Renal pelvis (tissue), 4 donors: ENCODE measurements around the gene SORCS2. TPM values are rescaled to one million over a fixed set of nuclear protein-coding genes. Genes with fewer than 3 reads are reported as not detected.

Experiments used
- DNase-seq: peaks from one replicate; pipeline ENCODE4 v3.0.0-alpha.2; 2013
- polyA plus RNA-seq, 3 donors: library from polyadenylated mRNA; unstranded; fragments of 120-200 nt; gene quantifications; one replicate each; pipeline ENCODE4 v1.2.1, GENCODE V29; 2013; ENCODE audit not compliant: insufficient read length in 3 of 3

SORCS2 gene
- polyA plus RNA-seq, 3 donors, result 5.2 to 11.7 (median 11.1) TPM

DNA sequence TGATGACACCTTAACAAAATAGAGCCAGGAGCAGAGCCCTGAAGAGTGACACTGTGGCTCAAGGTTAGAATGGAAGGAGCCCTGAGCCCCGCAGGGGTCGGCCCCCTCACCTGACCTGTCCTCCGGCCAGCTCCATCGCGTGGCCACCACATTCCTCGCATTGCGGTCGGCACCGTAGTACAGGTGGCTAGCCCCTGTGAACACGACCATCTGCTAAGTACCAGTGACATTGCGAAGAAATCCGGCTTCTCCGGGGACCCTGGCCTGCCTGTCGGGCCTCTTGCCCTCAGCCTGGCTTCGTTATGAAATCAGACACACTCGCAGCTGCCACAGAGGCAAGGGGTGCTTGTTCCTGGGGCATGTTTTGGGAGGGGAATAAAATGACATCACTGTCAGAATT, 568.4 kb downstream of the SORCS2 start:
- DNase-seq, result no peak

GRCh38 chr4:7761312-7761711, 569.0 kb downstream of the SORCS2 start:
- DNase-seq, result no peak

DNA sequence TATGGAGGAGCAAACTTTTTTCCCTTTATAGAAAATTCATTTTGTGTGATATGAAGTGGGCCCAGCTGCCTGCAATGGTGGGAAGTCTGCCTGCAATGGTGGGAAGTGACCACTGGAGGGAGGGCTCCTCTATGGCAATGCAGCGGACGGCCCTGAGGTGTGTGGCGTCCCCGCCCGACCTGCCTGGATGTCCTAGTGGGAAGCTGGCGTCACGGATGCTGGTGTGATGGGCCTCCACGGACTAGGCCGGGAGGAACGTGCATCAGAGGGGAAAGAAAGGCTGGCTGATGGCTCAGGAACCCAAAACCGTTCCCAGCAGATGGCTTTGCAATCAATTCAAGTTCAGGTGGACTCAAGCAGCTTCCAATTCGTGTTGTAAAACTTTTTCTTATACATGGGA, 569.4 kb downstream of the SORCS2 start:
- DNase-seq, result peak; percentile 52

GRCh38 chr4:7762376-7763030, 570.2 kb downstream of the SORCS2 start:
- no peak for DNase-seq

- no peak for DNase-seq
Observed at GRCh38 chr4:7763106-7763505, 570.8 kb downstream of the SORCS2 start.

DNA sequence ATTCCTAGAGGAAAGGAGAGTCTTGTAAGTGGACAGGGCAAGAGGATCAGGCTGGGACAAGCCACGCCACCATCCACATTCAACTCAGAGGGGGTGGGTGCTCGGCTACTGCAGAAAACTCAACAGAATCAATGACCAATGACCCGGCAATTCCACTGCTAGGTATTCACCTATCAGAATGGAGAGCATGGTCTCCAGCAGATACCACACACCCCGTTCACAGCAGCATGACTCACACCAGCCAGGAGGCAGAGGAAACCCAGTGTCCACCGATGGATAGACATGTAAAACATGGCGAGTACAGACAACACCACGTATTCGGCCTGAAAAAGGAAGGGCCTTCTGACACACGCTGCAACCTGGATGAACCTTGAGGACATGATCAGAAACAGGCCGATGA, 571.5 kb downstream of the SORCS2 start:
- DNase-seq, result no peak

- no peak for DNase-seq
Observed at GRCh38 chr4:7764466-7764865, 572.1 kb downstream of the SORCS2 start.

DNA sequence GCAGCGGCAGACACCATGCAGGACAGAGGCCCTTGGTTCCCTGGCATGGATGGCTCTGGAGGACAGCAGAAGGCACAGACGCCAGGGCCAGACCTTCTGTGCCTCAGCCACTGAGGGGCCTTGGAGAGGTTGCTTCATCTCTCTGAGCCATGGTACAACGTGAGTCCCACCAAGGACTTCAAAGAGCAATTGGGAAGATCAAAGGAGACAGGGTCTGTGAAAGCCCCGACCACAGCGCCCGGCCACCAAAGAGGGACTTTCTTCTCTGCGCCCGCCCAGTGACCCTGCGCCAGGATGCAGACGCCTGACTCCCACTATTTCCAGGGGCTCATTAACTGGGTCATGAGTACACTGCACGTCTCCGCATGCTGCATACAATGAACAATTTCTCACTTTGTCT, 573.3 kb downstream of the SORCS2 start:
- no peak for DNase-seq

- DNase-seq, result no peak
Observed at GRCh38 chr4:7766086-7766485, 573.7 kb downstream of the SORCS2 start.

- no peak for DNase-seq
Observed at GRCh38 chr4:7766661-7767345, 574.5 kb downstream of the SORCS2 start.

DNA sequence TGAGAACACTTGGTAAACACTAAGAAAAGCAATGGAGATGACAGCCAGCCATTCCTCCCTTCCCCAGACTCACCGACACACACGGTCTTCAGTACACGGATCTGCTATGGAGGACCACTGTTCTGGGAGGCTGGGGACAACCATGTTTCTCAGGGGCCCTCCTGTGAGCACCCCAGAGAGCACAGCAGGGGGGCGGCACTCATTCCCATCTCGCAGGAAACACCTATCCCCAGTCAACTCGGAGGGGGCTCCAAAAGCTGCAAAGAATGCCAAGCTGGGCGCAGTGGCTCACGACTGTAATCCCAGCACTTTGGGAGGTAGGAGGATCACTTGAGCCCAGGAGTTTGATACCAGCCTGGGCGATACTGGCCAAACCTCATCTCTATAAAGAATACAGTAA, 575.2 kb downstream of the SORCS2 start:
- no peak for DNase-seq

- no peak for DNase-seq
Observed at GRCh38 chr4:7767966-7768365, 575.6 kb downstream of the SORCS2 start.

GRCh38 chr4:7768736-7769135, 576.4 kb downstream of the SORCS2 start:
- no peak for DNase-seq

DNA sequence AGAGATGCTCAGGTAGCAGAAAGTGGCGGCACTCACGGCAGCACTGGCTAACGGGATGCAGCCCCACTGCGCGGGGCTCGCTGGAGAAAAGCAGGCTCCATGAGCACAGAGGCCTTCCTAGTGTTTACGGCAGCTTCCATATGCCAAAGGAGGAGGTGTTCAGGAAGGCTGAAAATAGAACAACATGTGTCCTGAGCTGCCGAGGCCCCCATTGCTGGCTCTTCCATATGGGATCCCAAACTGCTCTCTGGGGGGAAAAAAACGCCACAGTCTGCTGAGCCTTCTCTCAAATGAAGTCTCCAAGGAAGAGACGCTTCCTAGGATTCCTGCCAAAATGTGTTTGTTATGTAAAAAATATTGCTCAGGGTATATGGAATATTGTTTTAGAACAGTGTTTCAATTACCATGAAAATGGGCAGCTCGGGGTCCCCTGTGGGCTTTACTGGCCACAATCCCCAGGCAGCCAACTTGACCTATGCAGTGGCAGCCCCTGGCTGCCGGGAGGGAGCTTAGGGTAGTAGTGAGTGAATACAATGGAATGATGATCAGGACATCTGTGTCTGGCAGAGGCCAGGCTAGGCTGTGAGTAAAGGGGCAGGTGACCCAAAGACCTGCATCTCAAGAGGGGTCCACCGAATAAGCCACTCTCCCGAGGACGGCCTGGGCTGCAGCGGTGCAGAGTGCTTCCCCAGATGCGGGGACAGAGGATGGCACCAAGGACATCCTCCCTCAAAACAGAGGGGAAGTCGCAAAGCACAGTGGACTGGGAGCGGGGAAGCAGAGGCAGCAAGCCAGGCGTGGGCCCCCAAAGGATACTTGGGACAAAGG, 577.3 kb downstream of the SORCS2 start:
- DNase-seq, result no peak

- DNase-seq, result no peak
Observed at GRCh38 chr4:7770224-7771050, 578.1 kb downstream of the SORCS2 start.

DNA sequence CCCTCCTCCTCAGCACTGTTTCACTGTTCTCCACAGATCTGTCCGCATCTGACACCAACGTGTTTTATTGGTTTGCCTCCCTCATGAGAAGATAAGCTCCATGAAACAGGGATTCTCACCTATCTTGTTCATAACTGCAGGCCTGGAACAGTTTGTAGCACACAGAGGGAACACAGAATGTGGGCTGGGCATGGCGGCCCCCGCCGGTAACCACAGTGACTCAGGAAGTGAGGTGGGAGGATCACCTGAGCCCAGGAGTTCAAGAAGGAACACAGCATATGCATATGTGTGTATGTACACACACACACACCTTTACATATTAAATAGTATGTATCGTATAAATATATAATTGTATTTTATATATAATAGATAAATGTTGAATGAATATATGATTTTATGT, 578.7 kb downstream of the SORCS2 start:
- DNase-seq, result no peak

GRCh38 chr4:7771541-7772507, 579.5 kb downstream of the SORCS2 start:
- DNase-seq, result no peak

GRCh38 chr4:7772711-7773385, 580.5 kb downstream of the SORCS2 start:
- peak; percentile 52 for DNase-seq

DNA sequence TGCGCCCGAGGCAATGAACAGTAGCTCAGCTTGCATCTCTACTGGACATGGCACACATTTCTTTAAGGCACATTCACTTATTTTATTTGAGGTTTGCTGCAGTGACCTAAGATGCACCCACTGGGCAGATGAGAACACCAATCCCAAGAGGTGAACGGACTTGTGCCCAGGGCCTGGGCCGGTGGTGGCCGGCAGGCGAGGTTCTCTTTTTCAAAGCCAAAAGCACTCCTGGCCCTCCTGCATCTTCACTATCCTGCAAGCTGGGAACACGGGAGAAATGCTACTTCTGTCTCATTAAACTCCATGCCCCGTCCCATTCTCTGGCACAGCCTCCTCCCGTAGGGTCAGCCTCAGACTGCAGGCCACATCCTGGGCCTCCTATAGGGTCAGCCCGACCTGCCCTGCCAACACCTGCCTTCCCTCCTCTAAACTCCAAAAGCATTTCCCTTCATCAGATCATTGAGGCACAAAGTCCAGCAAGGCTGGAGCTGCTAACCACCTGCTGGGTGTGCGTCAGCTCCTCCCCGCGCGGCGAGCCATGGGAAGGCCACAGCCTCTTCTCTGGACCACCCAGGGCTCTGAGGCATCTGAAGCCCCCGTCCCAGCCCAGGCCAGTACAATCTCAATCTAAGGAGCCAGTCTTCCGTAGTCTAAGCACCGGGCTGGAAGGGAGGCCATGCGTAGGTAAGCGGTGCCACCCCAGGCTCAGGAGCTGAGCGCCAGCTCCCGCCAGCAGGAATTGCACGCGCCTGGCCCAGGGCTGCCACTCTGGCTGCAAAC, 581.3 kb downstream of the SORCS2 start:
- DNase-seq, result no peak
